Dermis microvascular lymphatic vessel endothelial cell (primary cell): ENCODE data around the gene MFAP5. TPM values are rescaled to one million over a fixed set of nuclear protein-coding genes. Genes with fewer than 3 reads are reported as not detected.
"Not testable (repeated sequence)": the region's sequence is repeated elsewhere in the genome, so short reads cannot be mapped to it uniquely, and the experiment has no call there.

Source experiments
- DNase-seq, 2 donors: peaks; one replicate each; pipeline versions ENCODE4 v3.0.0 to v3.0.0-alpha.2; 2010; ENCODE audit warnings: low read depth in 2 of 2
- total RNA-seq: library from RNA; depleted of rRNA; stranded (reverse); fragments of >200 nt; gene quantifications from 2 replicates; pipeline ENCODE4 v1.2.1, GENCODE V29; 2014

The MFAP5 gene
- total RNA-seq, 1 donor from 2014 or later: not detected

DNA sequence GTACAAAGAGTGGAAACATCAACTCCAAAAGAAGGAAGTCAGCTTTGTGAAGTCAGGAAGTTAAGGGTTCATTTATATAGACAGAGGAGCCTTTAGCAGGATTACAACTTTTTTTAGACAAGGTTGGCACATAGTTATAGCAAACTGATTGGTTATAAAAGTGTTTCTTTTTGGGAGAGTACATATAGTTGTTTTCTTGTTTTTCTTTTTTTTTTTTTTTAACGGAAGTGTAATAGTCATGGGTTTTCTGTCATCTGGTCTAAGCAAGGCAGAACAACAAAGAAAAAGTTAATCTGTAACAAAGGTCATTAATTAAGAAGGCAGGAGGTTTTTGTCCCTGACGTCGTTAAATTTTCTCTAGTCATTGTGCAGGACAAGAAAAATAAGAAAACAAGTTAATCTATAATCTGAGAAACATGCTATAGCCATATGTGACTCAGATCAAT lies 13.0 kb upstream of the MFAP5 start:
- DNase-seq: no peak

DNA sequence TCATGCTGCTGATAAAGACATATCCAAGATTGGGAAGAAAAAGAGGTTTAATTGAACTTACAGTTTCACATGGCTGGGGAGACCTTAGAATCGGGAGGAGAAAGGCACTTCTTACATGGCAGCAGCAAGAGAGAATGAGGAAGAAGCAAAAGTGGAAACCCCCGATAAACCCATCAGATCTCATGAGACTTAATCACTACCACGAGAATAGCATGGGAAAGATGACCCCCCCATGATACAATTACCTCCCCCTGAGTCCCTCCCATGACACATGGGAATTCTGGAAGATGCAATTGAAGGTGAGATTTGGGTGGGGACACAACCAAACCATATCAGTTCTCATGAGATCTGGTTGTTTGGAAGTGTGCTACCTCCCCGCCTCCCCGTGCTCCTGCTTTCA lies 9.8 kb upstream of the MFAP5 start:
- DNase-seq: no peak

DNA sequence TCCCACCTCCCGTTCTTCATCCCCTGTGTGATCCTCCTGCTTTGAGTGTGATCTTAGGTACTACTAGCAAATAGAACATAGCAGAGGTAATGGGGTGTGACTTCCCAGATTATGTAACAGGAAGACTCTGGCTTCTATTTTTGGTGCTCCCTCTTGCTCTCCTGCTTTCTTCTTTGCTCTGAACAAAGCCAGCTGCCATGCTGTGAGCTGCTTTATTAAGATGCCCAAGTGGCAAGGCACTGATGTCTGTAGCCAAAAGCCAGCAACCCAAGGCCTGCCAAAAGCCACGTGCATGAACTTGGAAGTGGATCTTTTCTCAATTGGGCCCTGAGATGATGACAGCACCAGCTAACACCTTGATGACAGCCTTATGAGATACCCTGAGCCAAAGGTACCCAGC lies 5.8 kb upstream of the MFAP5 start:
- DNase-seq: no peak

DNA sequence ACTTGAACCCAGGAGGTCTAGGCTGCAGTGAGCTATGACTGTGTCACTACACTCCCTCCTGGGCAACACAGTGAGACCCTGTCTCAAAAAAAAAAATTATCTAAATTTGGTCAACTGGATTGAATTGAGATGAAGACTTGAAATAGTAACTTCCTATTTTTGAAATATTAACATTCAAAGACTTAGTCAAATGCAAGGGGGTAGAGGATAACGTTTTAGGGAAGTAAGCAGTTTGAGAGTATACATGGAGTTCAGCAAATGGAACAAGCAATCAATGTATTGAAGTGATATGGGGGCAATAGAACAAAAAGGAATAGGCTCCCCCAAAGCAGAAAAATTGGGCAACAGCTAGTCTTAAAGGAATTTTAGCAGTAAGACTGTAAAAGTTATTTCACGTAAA lies 4.6 kb upstream of the MFAP5 start:
- DNase-seq: no peak

DNA sequence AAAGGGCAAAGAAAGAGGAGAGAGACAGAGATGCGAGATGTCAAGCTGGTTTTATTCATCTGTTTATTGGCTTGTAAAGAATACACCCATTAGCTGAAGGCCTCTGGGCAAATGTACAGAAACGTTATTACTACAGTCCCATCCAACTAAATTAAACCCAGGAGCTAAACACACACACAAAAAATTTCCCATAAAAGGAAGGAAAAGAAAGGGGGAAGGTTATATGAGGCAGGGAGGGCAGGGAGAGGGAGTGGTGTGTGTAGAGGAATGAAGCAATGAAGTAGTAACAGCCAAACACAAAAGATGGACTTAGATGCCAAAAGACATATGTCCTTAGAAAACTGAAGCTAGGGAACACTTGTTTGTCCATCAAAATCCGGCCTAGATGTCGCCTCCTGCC lies 3.1 kb upstream of the MFAP5 start:
- DNase-seq: no peak

DNA sequence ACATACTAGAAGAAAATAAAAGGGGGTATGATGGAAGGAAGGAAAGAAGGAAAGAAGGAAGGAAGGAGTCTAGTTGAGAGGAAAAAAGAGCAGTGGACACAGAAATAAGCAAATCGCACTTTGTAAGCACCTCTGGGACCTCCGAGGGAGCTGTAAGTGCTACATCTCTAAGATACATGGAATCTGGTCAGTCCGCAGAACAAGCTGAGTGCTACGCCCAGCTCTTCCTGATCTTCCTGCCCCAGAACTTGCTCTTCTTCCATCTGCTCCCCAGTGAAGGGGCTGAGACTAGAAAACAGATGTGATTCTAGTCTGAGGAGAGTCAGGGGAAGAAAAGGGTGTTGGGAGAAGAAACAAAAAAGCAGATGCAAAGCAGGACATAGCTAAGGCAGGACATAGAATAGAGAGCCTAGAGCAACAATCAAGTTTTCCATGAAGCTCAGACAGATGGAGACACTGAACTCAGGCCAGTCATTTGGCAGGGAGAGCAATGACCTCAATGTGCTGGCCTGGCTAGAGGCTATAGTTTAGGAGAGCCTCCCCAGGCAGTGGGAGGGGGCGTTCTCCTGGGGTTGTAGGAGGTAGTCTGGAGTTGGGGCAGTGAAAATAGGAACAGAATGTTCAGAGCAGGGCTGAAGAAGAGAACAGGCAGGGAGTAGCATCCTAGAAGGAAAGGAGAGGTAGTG lies 1.7 kb upstream of the MFAP5 start:
- DNase-seq: no peak

DNA sequence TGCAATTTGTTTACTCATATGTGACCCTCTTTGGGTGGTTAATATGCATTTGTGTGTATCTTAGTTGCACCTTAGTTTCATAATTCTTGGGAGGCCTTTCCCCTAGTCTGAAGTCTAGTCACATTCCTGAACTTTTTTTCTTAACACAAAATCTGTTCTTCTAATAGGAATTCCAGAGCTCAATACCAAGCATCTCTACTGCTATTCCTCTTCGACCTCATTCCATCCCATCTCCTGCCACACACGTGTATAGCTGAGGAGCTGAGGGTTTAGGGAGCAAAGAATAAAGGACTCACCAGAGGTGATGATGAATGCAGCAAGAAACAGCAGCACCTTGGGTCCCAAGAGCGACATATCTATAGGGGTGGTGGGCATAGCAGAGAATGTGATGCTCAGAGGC lies 875 bp downstream of the MFAP5 start:
- no peak for DNase-seq

DNA sequence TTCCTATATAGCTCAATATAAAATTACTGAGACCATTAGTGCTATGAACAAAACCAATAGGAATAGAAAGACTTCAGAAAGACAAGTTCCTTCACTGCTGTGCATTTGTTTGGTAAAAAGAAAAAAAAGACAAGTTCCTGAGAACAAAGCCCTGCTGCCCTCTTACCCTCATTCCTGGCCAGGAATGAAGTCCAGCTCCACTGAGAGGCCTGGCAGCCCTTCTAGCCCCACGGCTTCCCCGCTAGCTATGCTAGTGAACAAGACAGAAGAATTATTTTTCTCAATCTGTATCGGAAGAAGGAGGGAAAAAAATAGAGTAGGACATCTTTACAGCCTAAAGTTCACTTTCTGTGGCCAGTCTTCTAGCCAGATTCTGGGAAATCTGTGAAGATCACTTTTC lies 1.6 kb downstream of the MFAP5 start:
- DNase-seq: peak in 1 of 2 donors; percentile 6

DNA sequence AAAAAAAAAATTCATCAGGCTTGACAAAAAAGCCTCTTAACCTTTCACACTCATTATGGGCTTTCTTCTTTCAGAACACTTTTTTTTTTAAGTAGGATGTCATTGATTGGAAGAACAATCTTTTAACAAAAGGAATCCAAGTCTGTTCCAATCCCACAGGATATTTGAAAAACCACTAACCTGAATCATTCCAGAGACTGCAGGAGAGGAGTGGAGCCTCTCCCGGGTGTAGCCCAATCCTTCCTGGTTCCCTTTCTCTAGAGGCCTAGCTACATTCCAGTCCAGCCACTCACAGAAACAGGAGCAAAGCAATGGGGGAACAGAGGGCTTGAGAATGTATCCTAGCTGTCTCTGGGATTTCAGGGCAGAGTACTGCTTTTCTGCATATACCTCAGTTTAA lies 4.3 kb downstream of the MFAP5 start:
- DNase-seq: no peak

DNA sequence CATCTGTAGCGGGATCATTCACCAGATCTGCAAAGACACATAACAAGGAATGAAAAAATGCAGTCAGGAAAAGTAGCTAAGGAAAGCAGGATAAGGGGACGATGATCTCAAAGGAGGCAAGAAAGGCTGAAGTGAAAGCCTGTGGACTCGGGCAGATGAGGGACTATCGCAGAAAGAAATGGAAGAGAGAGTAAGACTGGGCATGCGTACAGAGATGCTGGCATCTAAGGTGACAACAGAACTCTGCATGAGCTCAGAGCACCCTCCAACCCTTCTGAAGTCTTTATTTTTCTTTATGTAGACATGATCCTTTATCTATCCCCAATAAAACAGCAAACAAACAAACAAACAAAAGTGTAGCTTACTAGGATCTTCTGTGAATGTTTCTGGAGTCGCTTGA lies 7.2 kb downstream of the MFAP5 start:
- DNase-seq: no peak

DNA sequence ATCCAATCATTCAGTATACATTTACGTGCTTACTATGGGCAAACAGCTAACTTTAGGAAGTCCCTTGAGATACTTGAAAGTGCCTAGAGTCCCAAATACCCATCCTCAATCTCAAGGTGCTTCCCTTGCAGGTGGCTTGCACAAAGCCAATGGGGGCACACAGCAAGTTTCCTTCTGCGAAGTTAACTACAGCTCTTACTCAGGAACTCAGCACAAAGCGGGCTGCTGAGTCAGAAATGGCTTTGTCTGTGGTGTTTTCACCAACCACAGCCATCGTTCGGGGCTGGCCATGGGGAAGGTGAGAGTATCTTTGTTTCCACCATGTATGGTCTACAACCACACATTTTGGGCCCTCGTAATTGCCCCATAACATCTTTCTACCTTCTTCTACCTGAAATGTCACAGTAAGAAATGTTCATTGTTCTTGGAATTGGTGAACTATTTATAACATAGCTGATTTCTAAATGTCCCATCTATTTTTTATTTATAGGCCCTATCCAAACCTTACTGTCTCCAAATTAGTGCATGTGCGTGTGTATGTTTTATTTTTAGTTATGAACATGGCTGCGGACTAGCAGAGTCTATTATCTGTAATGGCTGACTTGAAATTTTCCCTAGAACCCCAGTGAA lies 13.9 kb downstream of the MFAP5 start:
- DNase-seq: no peak

DNA sequence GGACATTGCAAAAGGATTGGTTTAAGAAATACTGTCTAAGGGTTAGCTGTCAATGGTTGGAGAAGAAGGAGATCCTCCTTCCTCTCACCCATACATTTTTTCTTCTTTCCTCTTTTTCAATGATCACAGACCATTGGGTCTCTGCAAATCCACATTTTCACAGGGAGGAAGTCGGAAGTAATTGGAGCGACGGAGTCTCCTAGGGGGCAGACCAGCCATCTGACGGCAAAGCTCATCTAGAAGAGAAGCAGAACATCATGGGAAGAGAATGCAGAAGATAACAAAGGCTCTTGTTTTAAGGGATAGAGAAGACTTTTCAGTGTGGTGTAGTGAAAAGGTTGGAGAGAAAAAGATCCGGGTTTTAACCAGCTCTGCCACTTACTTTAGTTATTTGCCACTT lies 14.7 kb downstream of the MFAP5 start:
- no peak for DNase-seq

DNA sequence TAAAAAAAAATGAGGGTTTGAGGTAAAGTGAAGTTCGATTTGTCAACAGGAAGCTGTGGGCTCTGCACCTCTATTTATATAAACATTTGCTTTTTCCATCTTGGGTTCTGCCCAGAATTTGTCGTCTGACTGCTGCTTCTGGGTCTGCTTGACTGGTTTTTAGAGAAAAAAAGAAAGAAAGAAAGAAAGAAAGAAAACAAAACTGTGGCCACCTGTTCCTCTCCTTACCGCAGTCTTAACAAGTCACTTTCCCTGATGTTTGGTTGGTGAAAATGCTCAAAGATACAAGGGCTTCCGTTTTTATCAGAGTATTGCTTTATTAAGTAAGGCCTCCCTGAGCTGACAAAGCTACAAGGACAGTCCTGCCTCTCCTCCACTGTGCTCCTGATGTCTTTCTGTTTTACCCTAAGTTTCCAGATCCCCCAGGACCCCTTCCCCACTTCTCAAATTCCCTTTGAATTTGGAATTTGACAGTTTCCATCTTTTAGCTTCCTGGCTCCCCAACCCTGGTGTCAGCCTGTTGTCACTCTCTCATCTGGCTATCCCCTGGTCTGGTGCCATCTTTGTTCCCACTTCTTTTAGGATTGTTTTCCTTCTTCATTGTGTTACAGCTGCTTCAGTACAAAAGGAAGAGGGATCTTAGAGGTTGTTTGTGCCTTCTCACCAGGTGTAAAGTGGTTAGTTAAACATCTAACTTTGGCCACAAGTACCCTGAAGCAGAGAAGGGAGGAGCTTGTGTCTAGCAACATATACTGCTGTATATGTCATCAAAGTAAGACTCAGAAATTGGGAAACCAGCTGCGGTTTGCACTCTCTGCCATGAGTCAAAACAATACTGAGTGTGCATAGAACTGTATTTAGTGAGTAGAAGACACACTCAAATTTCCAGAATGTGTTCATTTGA lies 18.0 kb downstream of the MFAP5 start:
- DNase-seq: no peak

DNA sequence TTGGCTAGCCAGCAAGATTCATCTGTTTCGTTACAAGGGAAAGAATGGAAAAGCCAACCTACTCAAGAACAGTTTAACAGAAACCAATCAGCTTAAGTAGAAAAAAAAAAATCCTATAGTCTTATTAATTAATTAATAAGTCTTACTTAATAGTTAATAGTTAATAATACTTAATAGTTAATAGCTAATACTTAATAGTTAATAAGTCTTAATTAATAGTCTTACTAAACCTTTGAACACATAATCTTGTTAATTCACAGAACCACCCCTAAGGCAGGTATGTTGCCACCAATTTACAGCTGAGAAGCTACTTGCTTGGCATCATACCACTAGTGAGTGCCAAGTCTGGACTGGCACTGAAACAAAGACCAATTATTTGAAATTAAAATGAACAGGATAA lies 19.9 kb downstream of the MFAP5 start:
- DNase-seq: no peak

DNA sequence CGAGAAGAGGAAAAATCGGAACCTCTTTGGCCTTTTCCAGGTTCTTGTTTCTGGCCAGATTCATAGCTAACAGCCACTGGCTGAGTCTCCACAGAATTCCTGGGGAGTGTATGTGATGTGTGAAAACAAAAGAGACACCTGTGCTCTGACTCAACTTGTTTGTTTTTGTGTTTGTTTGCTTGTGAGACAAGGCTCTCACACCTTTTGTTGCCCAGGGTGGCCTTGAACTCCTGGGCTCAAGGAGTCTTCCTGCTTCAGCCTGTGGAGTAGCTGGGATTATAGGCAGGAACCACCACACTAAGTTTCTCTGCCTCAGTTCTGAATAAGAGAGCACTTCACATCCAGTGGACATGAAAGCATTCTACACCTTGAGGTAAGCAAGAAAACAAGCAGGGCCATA lies 22.7 kb downstream of the MFAP5 start:
- no peak for DNase-seq

DNA sequence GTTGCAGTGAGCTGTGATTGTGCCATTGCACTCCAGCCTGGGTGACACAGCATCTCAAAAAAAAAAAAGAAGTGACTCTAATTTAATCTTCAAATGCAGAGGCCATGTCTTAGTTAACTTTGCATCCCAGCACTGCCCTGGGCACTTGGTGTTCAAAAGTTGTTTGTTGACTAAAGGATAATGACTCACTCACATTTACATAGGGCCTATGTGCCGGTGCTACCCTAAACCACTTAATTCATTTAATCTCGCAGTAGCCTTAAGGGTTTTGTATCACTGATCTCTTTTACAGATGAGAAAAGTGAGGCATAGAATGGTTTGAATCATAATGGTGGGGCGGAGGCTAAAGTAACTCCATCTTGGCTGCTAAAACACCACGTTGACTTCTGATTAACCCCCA lies 23.7 kb downstream of the MFAP5 start:
- DNase-seq: no peak

DNA sequence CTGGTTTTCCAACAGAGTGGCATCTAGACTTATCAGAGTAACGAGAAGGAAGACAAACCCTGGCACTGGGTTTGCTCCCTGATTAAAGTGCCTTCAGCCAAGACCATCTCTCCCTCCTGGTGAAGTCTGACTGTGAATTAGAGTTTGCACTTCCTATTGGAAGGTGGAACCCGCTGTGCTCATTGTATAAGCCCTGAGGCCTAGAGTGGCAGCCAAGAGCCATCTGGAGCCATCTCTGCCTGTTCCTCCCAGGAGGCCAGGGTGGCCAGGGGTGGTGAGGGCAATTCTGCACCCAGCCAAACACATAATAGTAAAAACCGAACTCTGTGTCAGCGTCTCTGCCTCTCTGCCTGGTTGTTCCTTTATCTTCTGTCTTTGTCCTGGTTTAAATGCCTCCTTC lies 25.0 kb downstream of the MFAP5 start:
- no peak for DNase-seq

DNA sequence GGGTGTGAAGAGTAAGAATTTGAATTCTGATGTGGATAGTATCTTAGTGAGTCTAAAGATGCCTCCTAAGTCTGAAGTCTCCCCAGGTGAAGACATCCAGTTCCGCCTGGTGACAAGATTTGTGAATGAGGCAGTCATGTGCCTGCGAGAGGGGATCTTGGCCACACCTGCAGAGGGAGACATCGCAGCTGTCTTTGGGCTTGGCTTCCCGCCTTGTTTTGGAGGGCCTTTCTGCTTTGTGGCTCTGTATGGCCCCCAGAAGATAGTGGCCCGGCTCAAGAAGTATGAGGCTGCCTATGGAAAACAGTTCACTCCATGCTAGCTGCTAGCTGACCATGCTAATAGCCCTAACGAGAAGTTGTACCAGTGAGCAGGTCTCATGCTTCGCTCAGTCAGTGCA lies 25.4 kb downstream of the MFAP5 start:
- DNase-seq: no peak

DNA sequence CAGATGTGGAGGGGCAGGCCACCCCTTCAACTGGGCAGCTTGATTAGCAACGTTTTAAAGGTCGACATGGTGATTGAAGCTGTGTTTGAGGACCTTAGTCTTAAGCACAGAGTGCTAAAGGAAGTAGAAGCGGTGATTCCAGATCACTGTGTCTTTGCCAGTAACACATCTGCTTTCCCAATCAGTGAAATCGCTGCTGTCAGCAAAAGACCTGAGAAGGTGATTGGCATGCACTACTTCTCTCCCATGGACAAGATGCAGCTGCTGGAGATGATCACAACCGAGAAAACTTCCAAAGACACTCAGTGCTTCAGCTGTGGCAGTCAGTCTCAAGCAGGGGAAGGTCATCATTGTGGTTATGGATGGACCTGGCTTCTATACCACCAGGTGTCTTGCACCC lies 26.0 kb downstream of the MFAP5 start:
- no peak for DNase-seq

DNA sequence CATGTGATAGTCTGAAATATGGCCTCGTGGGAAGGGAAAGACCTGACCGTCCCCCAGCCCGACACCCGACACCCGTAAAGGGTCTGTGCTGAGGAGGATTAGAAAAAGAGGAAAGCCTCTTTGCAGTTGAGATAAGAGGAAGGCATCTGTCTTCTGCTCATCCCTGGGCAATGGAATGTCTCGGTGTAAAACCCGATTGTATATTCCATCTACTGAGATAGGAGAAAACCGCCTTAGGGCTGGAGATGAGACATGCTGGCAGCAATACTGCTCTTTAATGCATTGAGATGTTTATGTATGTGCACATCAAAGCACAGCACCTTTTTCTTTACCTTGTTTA lies 26.6 kb downstream of the MFAP5 start:
- not testable (repeated sequence) for DNase-seq

DNA sequence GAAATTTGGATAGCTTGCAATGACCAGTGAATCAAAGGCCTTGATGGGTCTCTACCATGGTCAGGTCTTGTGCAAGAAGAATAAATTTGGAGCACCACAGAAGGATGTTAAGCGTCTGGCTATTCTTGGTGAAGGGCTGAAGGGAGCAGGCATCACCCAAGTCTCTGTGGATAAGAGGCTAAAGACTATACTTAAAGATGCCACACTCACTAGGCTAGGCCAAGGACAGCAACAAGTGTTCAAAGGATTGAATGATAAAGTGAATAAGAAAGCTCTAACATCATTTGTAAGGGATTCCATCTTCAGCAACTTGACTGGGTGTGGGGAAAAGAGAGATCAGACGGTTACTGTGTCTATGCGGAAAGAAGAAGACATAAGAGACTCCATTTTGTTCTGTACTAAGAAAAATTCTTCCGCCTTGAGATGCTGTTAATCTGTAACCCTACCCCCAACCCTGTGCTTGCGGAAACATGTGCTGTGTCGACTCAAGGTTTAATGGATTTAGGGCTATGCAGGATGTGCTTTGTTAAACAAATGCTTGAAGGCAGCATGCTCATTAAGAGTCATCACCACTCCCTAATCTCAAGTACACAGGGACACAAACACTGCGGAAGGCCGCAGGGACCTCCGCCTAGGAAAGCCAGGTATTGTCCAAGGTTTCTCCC lies 27.2 kb downstream of the MFAP5 start:
- not testable (repeated sequence) for DNase-seq

DNA sequence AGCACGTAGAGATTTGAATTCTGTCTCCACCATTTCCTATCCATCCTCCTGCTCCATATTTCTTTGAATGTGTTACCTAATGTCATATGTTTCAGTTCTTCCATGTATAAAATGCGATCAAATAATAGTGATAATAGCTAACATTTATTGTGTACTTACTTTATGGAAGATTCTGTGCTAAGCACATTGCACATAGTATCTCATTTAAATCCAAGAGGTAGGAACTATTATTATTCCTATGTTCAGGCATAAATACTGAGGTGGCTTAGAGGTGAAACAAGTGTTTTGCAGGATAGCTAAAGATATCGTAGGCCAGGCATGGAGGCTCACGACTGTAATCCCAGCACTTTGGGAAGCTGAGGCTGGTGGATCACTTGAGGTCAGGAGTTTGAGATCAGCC lies 32.5 kb downstream of the MFAP5 start:
- no peak for DNase-seq
